Daoy (cell line): ENCODE data around the gene PTPRZ1. TPM values are rescaled to one million over a fixed set of nuclear protein-coding genes. Genes with fewer than 3 reads are reported as not detected.
A peak's percentile ranks its signal among the peaks of the same experiment; 100 is the strongest.

Experiments
- DNase-seq: peaks from one replicate; pipeline ENCODE4 v3.0.0-alpha.2; 2015; ENCODE audit warnings: low read depth
- total RNA-seq: library from RNA; depleted of rRNA; stranded (reverse); fragments of >200 nt; shearing (Covaris generic); gene quantifications from 2 replicates; pipeline ENCODE4 v1.2.3, GENCODE V29; 2014

PTPRZ1 gene
- total RNA-seq, 1 experiment from 2014 or later = 0.17 TPM

DNA sequence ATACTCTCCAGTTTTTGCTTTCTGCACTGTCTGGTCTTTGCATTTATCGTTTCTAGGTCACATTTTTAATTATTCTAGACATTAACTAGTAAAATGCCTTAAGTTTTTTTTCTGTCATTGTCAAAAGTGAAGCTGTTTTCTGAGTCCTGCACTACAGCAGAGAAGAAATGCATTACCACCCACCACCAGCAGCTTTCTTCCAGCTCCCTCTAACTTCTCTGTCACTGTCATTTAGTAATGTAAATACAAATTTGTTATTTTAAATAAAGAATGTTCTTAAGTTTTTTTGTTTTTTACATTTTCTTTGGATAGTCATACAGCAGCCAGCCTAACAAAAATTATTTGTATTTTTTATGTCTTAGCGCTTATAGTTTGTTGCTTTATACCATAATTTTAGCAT lies 18.8 kb downstream of the PTPRZ1 start:
- DNase-seq = no peak

DNA sequence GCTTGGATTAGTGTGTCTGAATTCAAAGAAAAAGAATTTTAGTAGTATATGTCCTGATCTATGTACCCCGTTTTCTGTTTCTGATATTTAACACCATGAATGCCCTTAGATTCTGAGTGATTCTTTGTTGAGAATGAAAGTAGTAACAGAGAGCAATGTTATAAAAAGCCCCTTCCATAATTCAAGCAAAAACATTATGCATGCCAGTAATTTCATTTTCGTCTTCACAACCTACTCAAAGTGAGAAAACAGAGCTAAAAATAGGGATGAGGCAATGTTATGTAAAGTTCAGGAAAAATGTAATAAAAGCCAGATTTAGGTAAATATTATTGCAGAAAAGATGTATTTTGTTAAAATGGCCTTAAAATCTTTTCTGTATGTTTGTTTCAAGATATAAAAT lies 28.1 kb downstream of the PTPRZ1 start:
- DNase-seq = no peak

DNA sequence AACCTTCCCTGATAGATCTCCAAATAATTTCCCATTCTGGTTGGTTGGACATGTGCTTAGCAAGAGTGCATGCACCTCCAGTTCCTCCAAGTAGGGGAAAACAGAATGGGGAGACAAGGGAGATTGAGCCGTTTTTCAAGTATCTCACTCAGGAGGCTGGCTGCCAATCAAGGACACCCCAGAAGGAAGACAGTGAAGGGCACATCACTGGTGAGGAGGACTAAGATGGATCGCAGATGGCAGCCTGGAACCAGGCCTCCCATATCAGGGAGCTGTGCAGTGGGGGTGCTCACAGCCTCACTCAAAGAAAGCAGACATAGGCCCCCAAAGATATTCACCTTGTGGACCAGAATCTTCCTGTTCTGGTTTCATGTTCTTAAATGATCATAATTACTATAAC lies 31.2 kb downstream of the PTPRZ1 start:
- no peak for DNase-seq

DNA sequence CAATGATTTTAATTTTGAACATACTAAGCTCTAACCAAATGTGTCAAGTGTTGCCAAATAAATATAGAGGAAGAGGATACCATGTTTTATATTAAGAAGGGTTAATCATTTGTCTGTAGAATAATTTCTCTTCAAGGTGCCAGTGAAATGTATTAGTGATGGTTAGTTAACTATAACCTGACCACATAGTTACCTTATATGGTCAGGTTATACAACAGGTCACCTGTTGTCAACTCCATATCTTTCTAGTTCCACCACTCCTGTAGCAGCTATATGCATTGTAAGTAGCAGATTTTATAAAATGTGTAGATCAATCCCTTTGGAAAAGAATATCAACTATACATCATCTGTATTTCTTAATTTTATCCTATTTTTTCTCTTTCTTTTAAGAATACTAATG lies 35.1 kb downstream of the PTPRZ1 start:
- no peak for DNase-seq

DNA sequence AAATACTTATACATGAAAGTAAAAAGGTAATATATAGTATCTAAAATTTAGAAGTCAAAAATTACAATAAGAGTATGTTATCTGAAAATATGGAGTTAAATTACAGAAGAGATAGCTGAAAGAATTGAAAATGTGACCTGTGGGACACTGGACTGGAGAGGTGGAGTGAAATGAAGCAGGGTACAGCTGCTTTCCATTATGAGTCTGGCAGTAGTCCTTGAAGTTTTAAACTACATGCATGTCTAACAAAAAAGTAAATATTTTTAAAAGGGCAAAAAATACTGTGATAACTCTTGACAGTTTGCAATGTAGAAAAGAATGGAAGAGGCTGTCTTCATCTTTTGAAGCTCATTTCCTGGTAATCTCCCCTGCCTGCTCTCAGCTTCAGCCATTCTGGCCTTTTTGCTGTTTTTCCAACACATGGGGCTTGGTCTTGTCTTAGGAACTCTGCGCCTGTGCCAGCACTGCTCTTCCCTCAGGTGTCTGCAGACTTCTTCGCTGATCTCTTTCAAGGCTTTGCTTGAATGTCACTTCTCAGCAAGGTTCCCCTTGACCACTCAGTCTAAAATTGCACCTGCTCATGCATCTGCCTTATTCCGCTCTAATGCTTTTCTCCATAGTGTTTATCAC lies 36.9 kb downstream of the PTPRZ1 start:
- DNase-seq = no peak

DNA sequence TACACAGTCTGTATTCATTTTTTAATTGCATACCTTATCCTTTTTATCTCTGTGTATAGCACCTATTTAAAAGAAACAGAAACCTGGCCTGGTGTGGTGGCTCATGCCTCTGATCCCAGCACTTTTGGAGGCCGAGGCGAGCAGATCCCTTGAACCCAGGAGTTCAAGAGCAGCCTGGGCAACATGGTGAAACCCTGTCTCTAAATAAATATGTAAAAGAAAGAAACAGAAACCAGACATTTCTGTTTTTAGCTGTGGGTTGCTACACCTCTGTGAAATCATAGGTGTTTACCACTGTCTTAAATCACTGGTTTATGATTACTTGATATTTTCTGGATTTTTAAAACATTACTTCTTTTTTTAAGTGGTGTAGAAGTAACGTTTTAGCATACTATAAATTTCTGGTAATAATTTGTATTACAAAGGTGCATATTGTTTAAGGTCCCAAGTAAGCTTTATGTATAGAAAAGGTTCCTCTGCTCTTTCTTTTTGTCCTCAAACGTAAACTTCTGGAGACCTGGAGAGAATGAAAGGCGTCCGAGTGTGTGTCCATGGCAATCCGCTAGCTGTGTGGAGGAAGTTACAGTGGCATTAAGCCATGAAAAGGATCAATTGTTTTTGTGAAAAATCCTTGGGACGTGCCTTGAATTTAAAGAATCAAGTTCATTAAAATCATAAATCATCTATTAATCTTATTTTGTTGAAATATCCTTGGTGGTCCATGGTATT lies 41.1 kb downstream of the PTPRZ1 start:
- DNase-seq = no peak

DNA sequence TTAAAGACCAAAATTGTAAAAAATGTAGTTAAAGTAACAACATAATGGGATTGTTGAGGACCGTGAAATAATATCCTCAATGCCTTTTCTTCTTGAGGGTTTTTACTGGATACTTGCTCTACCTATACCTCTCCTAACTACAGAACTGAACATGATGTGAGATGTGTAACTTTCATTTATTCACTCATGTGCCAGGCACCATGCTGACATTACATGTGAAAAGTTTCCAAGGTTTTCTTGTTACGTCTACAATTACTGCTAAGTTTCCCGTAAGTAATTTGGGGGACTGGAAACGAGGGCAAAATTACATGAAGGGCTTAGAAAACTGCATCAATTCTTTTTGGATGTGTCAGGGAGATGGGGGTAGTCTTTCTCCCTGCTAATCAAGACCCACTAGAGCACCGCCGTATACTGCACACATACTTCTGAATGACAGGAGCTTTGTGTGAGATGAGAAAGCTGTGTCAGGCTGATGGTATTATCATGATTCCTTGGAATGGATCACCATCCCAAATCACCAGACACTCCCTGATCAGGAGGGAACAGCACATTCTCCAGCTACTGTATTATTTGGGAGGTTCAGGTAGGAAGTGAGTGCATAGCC lies 41.8 kb downstream of the PTPRZ1 start:
- no peak for DNase-seq

DNA sequence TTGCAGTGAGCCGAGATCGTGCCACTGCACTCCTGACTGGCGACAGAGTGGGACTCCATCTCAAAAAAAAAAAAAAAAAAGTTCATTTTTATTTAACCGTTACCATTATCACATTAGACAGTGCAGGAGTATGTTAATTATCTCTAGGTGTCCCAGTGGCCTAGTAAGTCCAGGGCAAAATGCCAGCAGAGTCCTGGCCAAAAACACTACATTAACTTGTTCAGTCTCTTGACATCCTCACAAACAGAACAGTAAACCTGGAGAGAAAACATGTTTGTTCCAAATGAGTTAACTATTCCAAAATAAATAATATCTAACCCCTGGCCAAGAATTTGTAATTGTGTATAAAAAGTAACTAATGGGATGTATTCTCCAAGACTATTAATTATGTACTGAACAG lies 43.2 kb downstream of the PTPRZ1 start:
- DNase-seq = no peak

DNA sequence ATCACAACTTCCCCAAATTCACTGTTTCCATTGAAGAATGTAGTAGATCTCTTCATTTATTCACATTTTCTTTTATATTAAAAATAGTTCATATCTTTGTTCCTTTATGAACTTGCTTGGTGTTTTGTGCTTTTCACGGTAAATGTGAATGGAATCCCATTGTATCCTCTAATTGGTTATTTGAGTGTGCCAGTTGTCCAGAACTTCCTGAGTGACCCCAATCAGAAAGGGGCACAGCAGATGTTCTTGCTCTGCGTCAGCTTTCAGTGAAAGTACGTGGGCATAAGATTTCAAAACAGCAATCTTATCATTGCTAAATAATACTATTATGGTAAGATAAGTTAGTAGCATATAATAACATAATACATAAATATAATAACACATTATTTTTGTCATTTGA lies 47.0 kb downstream of the PTPRZ1 start:
- no peak for DNase-seq

DNA sequence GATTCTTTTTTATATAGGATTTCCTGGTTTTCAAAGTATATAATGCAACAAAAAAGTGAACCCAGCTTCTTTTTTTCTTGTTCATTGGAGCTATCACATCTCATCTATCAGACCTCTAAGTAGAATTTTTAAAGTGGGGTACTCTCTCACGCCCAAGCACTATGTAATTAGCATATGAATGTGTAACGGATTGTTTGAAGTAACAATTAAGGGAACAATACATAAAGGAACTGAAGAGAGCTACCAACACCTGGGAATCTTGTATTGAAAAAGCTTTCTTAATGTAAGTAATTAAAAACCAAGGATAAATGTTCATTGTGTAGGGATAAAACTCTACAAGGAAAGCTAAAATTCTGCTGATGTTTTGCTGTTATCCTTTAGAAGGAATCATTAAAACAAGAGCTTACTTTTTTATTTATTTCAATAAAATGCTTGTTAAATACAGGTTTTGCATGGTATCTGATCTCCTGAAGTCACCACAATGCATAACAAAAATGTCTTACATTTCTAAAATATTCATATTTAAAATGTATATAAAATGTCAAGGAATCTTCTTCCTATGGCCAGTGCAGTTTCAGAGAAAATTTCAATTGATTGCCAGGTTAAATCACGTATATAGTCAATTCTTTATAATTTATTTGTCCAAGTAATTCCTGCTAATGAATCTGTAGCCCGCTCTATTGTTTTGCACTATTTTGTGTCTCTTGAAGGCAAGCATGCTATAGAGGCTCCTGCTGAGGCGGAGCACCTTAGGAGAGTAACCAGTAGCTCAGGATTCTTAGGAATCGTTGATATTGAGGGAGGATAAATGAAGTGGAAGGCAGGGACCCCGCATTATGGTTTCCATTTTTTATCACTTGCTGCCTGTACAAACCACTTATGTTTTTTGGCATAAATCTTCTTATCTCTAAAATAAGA lies 51.6 kb downstream of the PTPRZ1 start:
- no peak for DNase-seq

DNA sequence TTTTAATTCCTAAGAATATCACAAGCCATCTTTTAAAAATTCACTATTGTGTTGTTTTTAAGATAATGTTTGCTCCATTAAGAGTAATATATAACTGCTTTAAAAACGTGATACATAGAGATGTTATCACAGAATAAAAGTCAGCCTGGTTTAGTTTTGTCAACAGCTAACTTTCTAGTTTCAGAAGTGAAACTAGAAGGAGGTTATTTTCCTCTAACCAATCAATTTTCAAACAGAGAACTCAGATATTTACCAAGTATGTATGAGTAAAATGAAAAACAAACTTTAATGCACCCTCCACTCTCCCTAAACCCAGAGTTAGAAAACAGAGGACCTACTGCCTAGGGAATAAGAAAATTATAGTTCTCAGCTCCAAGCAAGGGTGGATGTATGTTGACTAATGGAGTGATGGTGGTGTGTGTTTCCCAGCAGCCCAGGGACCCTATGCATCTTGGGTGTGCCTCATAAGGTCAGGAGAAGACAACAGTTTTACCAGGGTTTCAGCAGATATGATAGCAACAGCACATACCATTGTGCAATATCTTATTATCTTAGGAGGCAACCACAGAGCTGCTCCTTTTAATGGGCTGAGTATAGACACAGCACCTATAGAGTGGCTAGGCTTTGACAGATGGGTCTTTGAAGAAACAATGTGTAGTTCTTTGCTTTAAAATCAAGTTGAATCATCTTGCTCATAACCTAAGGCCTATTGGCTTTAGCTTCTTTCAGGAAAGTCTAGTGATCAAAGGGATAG lies 58.4 kb downstream of the PTPRZ1 start:
- DNase-seq = no peak

DNA sequence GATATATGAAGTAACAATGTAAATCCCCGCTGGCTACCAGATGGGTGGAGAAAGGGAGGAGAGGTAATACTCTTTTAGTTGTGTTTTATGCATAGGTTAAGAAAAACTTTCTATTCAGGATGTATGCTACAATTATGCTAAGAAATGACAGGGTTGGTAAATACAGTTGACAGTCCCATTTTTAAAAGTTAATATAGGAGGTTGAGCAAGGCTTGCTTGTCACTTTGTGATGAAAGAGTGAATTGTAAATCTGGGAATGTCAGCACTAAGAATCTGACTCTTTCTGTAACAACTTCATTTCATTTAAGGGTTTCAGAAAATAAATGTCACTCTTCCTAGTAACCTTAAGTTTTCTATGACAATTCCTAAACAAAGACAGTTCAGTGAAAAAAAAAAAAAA lies 59.8 kb downstream of the PTPRZ1 start:
- no peak for DNase-seq

DNA sequence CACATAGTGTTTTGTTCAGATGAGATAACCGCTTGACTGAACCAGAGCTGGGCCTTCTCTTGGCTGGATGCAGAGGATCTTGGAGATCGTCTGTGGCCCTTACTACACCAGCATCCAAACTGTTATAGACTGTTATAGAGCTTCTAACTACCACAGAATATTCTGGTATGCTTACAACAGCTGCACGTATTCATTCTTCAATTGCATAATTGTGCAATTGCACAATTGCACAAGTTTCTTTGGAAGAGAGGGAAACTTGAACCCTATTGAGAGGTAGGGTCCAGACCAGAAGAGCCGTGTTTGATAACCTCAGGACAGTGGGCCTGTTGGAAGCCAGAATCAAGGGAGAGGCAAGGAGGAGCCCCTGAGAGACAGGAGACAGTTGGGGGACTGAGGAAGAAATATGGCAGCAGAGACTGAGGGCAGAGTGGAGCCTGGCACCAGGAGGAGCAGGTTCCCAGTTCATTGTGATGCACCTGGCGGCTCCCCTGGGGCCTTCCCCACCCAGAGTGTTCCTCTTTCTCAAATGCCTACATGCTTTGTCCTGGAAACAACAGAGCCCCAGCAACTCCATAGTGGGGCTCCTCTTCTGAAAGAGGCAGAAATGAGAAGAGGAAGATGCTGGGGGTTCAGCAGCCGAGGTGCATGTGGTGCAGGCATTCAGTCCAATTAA lies 64.1 kb downstream of the PTPRZ1 start:
- no peak for DNase-seq

DNA sequence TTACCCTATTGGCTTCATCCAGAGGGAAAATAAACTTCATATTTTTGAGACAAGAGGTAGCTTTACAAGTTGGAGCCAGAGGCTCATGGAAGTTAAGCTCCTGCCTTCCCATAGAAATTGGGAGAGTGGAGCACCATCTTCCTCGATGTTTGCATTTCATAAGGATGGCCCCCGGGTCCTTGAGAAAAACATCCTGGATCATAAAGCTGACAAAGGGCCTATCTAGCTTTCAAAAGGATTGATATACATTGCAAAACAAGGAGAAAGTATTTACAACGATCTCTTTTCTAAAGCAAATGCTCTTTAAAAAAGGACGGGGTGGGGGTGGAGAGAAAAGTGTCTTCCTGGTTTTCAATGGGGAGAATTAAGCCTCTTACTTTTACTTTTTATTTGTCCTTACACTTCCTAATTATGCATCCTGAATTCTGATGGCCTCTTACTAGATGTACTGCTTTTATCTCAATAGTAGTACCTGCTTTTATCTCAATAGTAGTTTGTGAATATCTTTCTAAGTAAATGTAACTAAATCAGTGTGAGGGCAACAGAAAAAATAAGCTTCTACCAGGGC lies 65.6 kb downstream of the PTPRZ1 start:
- no peak for DNase-seq

DNA sequence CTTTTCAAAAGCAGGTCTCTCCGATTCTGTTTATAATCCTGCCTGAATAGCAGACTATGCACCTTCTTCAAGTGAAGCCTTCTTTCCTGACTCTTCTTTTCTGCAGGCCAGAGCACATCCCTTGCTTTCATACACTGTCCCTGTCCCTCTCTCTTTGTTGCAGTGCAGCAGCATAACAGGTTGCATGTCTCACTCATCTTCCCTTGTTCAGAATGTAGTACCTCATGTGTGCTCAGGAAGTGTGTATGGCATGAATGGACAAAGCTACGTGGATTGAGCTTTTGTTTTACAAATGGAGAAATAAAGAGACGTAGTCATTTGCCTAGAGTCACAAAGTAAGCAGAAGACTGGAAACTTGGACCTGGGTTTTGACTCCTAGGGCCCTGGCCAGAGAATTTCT lies 68.0 kb downstream of the PTPRZ1 start:
- no peak for DNase-seq

DNA sequence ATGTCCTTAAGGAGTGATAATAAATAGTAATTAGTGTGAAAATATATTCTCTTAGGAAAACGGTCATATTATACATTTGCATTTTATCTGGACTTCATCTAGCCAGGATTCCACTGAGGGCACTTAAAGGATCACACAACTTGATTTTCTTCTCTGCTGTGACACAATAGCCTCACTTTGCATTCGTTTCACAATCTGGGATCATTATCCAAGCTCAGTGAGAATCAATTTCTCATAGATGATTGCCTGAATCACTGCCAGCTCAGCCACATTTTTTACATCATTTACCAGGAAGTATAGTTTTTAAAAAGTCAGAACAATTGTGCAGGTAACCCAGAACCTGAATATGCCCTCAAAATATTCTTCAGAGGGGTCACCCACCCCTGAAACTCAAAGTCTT lies 68.9 kb downstream of the PTPRZ1 start:
- DNase-seq = no peak

DNA sequence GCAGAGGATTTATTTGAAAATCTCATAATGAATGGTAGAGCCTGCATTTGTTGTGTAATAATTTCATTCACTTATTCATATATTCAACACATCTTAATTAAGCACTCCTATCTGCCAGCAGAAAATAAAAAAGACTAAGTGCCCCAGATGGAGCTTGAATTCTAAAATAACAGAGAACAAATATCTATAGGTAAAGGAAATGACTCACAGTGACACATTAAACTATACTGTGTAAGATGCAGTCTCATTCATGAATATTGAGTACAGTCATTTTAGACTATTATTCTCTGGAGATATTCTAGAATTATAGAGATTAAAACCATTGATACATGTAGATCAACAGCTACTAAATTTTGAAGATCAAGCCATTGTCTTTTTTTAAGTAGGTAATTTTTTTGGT lies 72.1 kb downstream of the PTPRZ1 start:
- DNase-seq = no peak

DNA sequence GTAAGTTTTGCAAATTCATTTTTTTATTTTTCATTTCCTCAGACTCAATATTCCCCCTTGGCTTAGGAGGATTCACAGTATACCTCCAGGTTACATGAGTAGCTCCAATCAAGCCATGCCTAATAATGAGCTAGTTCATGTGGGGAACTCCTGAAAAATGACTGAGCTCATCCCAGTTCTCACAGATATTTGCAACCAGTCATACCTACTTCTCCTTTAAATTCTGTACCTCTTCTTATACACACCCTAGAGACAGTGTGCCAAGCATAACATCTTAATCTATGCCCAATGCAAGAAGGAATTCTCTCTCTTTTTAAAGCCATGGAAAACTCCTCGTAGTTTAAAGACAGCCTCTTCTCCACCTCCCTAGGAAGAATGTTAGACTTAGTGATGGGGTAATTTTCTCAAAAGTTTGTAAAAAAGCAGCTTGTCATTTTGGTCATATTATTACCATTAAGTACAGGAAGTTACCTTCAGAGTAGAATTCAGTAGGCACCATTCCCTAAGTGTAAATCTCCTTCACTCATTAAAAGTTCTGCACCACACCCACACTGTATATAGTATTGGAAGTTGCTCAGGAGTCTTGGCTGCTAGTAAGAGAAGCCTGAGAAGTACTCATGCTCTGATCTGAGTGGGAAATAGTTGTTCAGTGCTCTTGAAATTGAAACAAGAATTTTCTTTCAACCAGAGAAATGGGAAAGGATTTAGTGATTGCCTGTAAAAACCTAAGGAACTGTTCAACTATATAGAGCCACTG lies 72.7 kb downstream of the PTPRZ1 start:
- peak; percentile 24 for DNase-seq

DNA sequence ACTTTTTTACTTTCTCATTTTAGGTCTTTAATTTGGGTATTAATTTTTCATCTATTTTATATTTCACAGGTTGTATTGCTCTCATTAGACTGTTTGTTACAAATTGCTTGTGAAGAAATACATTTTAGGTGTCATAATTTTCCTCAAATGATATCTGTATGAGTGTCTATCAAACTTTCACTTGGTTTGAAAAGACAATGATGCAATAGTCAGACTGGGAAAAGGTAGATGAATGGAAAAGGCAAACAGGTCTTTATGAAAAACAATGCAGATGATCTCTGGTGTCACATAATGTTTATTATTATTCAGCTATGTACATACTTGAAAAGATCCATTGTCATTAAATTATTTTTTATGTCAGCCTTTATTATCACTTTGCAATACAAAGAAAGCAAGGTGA lies 80.2 kb downstream of the PTPRZ1 start:
- DNase-seq = no peak

DNA sequence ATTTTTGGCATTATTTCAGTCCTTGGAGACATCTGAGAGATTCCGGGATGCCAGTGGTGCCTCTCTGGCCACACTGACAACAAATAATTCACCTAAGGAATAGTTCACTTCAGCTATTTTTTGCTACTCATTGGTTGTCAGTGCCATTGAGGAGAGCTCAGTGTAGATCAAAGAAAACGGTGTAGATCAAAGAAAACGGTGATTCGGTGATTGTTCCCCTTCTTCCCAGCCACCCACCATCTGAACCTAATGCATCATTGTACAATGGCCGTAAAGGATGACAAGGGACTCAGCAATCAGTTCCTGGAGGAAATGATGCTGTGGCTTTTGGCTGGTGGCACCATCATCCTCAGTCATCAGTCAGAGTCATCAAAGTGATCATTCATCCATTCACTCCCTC lies 80.6 kb downstream of the PTPRZ1 start:
- no peak for DNase-seq
